GM06990 (cell line): ENCODE measurements around the gene SRPK3.

Experiments used
- DNase-seq: peaks from one replicate; pipeline ENCODE4 v3.0.0-alpha.2; 2011; ENCODE audit not compliant: insufficient read length; ENCODE audit errors: extremely low read depth
- H3K27me3 ChIP-seq: replicated peaks from 2 replicates; pipeline ENCODE4 v1.6.0; 2011; ENCODE audit warnings: low read length; ENCODE audit not compliant: control insufficient read depth, insufficient read depth
- H3K36me3 ChIP-seq: 2 replicates; pipeline ENCODE4 v1.5.1; 2011; ENCODE audit warnings: low read length; ENCODE audit not compliant: control insufficient read depth, insufficient read depth
- H3K4me3 ChIP-seq: replicated peaks from 2 replicates; pipeline ENCODE4 v1.5.1; 2011; ENCODE audit warnings: low read depth, mild to moderate bottlenecking, control low read depth, low read length
- CTCF ChIP-seq: IDR thresholded peaks from 2 replicates; pipeline ENCODE4 v1.5.1; 2011; ENCODE audit warnings: low read length, control low read depth, mild to moderate bottlenecking, inconsistent platforms; ENCODE audit not compliant: insufficient read depth, poor library complexity, severe bottlenecking

The SRPK3 gene

GRCh38 chrX:153769158-153769864, 11.5 kb upstream of the SRPK3 start:
- Histone ChIP-seq H3K4me3 (no peak overlapping the region), H3K36me3 (no peaks in the 10 kb centered on the region), H3K27me3 (no peaks in the 10 kb centered on the region)
- DNase-seq, result peak; percentile 6
- TF ChIP-seq CTCF, result no peak

GRCh38 chrX:153769865-153770600, 10.8 kb upstream of the SRPK3 start:
- H3K36me3 ChIP-seq, result no peaks in the 10 kb centered on the region
- TF ChIP-seq CTCF, result no peak
- no peak for DNase-seq
- H3K27me3 ChIP-seq, result no peaks in the 10 kb centered on the region
- H3K4me3 ChIP-seq, result no peak overlapping the region

GRCh38 chrX:153770601-153771414, 10.0 kb upstream of the SRPK3 start:
- DNase-seq, result no peak
- no peak overlapping the region for H3K4me3 ChIP-seq
- H3K36me3 ChIP-seq, result no peaks in the 10 kb centered on the region
- no peaks in the 10 kb centered on the region for H3K27me3 ChIP-seq
- TF ChIP-seq CTCF, result no peak

- H3K27me3 ChIP-seq, result no peaks in the 10 kb centered on the region
- no peak for TF ChIP-seq CTCF
- H3K4me3 ChIP-seq, result no peak overlapping the region
- DNase-seq, result peak; percentile 4
- H3K36me3 ChIP-seq, result no peaks in the 10 kb centered on the region
These were observed 9.2 kb upstream of the SRPK3 start for GRCh38 chrX:153771415-153772315.
